GM12878 (cell line): ENCODE results near the gene AGAP1.

ENCODE experiments used
- EP300 ChIP-seq, 2 experiments: fragments of 150-350 bp in 1 of 2; IDR thresholded peaks; 2 replicates each; pipeline ENCODE4 v1.6.1; 2011 to 2012; ENCODE audit warnings: low read depth in 2 of 2, low read length in 2 of 2, borderline replicate concordance in 1 of 2, improper control_type of control experiment in 1 of 2, inconsistent platforms in 1 of 2; ENCODE audit not compliant: control insufficient read depth in 1 of 2
- MXI1 ChIP-seq: fragments of 150-350 bp; IDR thresholded peaks from 2 replicates; pipeline ENCODE4 v1.6.1; 2011; ENCODE audit warnings: low read depth, mild to moderate bottlenecking, inconsistent platforms, low read length, improper control_type of control experiment
- NFYB ChIP-seq: IDR thresholded peaks from 2 replicates; pipeline ENCODE4 v1.6.1; 2011; ENCODE audit warnings: low read depth, mild to moderate bottlenecking, low read length, improper control_type of control experiment, moderate library complexity; ENCODE audit not compliant: insufficient read depth
- SREBF2 ChIP-seq: IDR thresholded peaks from 2 replicates; pipeline ENCODE4 v1.6.1; 2012; ENCODE audit warnings: mild to moderate bottlenecking, low read length
- TF ChIP-seq, protein P1 (sequence below): fragments of 450-650 bp; IDR thresholded peaks from 2 replicates; pipeline ENCODE4 v1.6.1; 2016; ENCODE audit warnings: mild to moderate bottlenecking

DNA sequence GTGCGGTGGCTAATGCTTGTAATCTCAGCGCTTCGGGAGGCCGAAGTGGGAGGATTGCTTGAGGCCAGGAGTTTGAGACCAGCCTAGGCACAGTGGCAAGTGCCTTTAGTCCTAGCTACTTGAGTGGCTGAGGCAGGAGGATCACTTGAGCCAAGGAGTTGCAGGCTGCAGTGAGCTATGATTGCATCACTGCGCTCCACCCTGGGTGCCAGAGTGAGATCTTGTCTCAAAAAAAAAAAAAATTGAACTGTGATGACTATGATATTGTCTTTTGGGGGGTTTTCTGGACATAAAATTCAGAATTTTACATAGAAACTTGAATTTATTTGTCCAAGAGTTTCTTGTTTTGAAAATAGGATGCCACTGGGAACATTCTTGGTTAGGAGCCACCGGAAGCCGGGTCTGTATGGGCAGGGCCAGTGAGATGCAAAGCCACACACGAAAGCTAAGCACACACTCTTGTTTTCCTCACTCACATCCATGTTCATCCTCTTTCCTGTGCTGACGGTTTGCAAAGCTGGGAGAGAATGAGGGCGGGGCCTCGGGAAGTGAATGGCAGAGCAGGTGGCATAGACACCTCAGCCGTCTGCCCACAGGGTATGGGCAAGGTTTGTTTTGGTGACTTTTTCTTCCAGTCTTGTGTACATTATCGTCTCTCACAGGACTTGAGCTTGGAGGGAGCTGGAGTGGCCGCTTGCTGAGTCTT is 12.6 kb downstream of the AGAP1 start:
- TF ChIP-seq MXI1 = no peak
- TF ChIP-seq SREBF2 = no peak
- no peak for TF ChIP-seq NFYB
- no peak for TF ChIP-seq EP300 (IDR thresholded peaks at IDR 0.05; ENCODE audit: borderline replicate concordance in 1 of 2, control insufficient read depth in 1 of 2, low read depth in 2 of 2, low read length in 2 of 2)
- TF ChIP-seq, protein P1, sequence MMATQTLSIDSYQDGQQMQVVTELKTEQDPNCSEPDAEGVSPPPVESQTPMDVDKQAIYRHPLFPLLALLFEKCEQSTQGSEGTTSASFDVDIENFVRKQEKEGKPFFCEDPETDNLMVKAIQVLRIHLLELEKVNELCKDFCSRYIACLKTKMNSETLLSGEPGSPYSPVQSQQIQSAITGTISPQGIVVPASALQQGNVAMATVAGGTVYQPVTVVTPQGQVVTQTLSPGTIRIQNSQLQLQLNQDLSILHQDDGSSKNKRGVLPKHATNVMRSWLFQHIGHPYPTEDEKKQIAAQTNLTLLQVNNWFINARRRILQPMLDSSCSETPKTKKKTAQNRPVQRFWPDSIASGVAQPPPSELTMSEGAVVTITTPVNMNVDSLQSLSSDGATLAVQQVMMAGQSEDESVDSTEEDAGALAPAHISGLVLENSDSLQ = no peak
